HCT116 (cell line): ENCODE measurements around the gene AASS. TPM values are rescaled to one million over a fixed set of nuclear protein-coding genes. Genes with fewer than 3 reads are reported as not detected.
"Not testable (repeated sequence)": the region's sequence is repeated elsewhere in the genome, so short reads cannot be mapped to it uniquely, and the experiment has no call there.

Experiments
- ATAC-seq: fragments of 200-7000 bp; cut with Tn5 transposase; 2 replicates; pipeline ENCODE4 v1.9.1; 2020; ENCODE audit warnings: mild to moderate bottlenecking, moderate library complexity
- BruUV-seq: library from RNA; stranded (reverse); fragments of 400-500 nt; replicated peaks from 2 replicates; lab custom pipeline; 2021; lab: Mats Ljungman, UMichigan
- CTCF ChIA-PET: fragments of 300-600 bp; sonication (Branson Sonifier 250); formaldehyde crosslinking; loops from one replicate; lab custom pipeline; 2021; ENCODE audit warnings: antibody characterized with exemption; lab: Charles Lee
- POLR2A ChIA-PET: fragments of 300-600, 350-600 bp; sonication (Branson Sonifier 250); formaldehyde crosslinking; loops from one replicate; lab custom pipeline; 2021; ENCODE audit warnings: antibody characterized with exemption; lab: Charles Lee
- RAD21 ChIA-PET, 2 experiments: fragments of 300-600 bp; sonication (Branson Sonifier 250); formaldehyde crosslinking; loops; one replicate each; lab custom pipeline; 2023; ENCODE audit warnings: low total read pairs in 2 of 2; ENCODE audit not compliant: uncharacterized antibody in 2 of 2, unreplicated experiment in 2 of 2, low non-redundant PET in 1 of 2; lab: Charles Lee
- DNase-seq: peaks from one replicate; pipeline ENCODE4 v3.0.0-alpha.2; 2010; ENCODE audit warnings: low read depth, low spot score
- H2AFZ ChIP-seq: fragments of 200-600 bp; shearing (Covaris generic), sonication (generic); 2 replicates; pipeline ENCODE4 v1.6.1; 2017; ENCODE audit warnings: low read depth, mixed run types, mixed read lengths, antibody characterized with exemption, low read length; ENCODE audit not compliant: poor library complexity, severe bottlenecking
- H3K27ac ChIP-seq: 2 replicates; pipeline ENCODE4 v1.5.1; 2012; ENCODE audit warnings: low read depth, low read length
- H3K27me3 ChIP-seq: fragments of 200-600 bp; sonication (generic); 2 replicates; pipeline ENCODE4 v1.6.1; 2016; ENCODE audit warnings: mixed run types, low read length, mixed read lengths; ENCODE audit not compliant: insufficient read depth
- H3K36me3 ChIP-seq, 2 experiments: fragments of 200-500 bp in 1 of 2; fragments of 200-600 bp in 1 of 2; sonication (Bioruptor generic) in 1 of 2; sonication (generic) in 1 of 2; 2 replicates each; pipeline versions ENCODE4 v1.5.1 to v1.6.1; 2014 to 2016; ENCODE audit warnings: low read length in 2 of 2, inconsistent platforms in 1 of 2, mixed read lengths in 1 of 2, mixed run types in 1 of 2; ENCODE audit not compliant: insufficient read depth in 2 of 2, control insufficient read depth in 1 of 2
- H3K4me1 ChIP-seq, 2 experiments: fragments of 200-600 bp in 1 of 2; sonication (generic) in 1 of 2; 2 replicates each; pipeline versions ENCODE4 v1.5.1 to v1.6.1; 2012 to 2017; ENCODE audit warnings: low read length in 2 of 2, inconsistent platforms in 1 of 2, mild to moderate bottlenecking in 1 of 2, mixed read lengths in 1 of 2, mixed run types in 1 of 2, moderate library complexity in 1 of 2; ENCODE audit not compliant: insufficient read depth in 2 of 2, control insufficient read depth in 1 of 2
- H3K4me2 ChIP-seq: fragments of 200-600 bp; sonication (generic); 2 replicates; pipeline ENCODE4 v1.6.1; 2017; ENCODE audit warnings: mixed run types, low read length, mixed read lengths
- H3K4me3 ChIP-seq, 2 experiments: fragments of 200-600 bp in 1 of 2; sonication (generic) in 1 of 2; replicated peaks in 1 of 2; 2 replicates each; pipeline ENCODE4 v1.5.1; 2011 to 2016; ENCODE audit warnings: low read length in 2 of 2, control low read depth in 1 of 2, low read depth in 1 of 2, mild to moderate bottlenecking in 1 of 2, mixed read lengths in 1 of 2, mixed run types in 1 of 2
- H3K79me2 ChIP-seq: fragments of 200-600 bp; sonication (generic); 2 replicates; pipeline ENCODE4 v1.6.1; 2017; ENCODE audit warnings: mild to moderate bottlenecking, mixed run types, low read length, moderate library complexity, mixed read lengths; ENCODE audit not compliant: insufficient read depth
- H3K9ac ChIP-seq: fragments of 200-600 bp; sonication (generic); 2 replicates; pipeline ENCODE4 v1.6.1; 2016; ENCODE audit warnings: low read length, mixed read lengths
- H3K9me2 ChIP-seq: fragments of 200-600 bp; sonication (generic), shearing (Covaris generic); 2 replicates; pipeline ENCODE4 v1.6.1; 2017; ENCODE audit warnings: mixed run types, mild to moderate bottlenecking, moderate library complexity; ENCODE audit not compliant: insufficient read depth
- H3K9me3 ChIP-seq, 2 experiments: fragments of 200-500 bp in 1 of 2; fragments of 200-600 bp in 1 of 2; sonication (Bioruptor generic) in 1 of 2; sonication (generic) in 1 of 2; 2 replicates each; pipeline ENCODE4 v1.6.1; 2014 to 2017; ENCODE audit warnings: low read length in 2 of 2, mixed read lengths in 2 of 2, inconsistent platforms in 1 of 2, low read depth in 1 of 2, mild to moderate bottlenecking in 1 of 2, mixed run types in 1 of 2, moderate library complexity in 1 of 2; ENCODE audit not compliant: control insufficient read depth in 1 of 2, insufficient read depth in 1 of 2
- H4K20me1 ChIP-seq: fragments of 200-600 bp; sonication (generic), shearing (Covaris generic); 2 replicates; pipeline ENCODE4 v1.6.1; 2017; ENCODE audit warnings: mixed run types, mild to moderate bottlenecking, moderate library complexity; ENCODE audit not compliant: insufficient read depth
- EGR1 ChIP-seq: IDR thresholded peaks from 2 replicates; pipeline ENCODE4 v1.6.1; 2012; ENCODE audit warnings: low read depth
- intact Hi-C: fragments of 100-400 bp; cut with micrococcal nuclease; formaldehyde crosslinking; loops from 2 replicates; pipeline ENCODE4 v1.10.0; 2022
- total RNA-seq: library from RNA; stranded (reverse); gene quantifications from one replicate; pipeline ENCODE4 v1.2.1, GENCODE V29; 2021; ENCODE audit not compliant: unreplicated experiment
- TF ChIP-seq, protein P1 (sequence below): IDR thresholded peaks from 2 replicates; pipeline ENCODE4 v1.6.1; 2012; ENCODE audit warnings: low read depth

AASS gene
- total RNA-seq, 1 experiment from 2014 or later, result 5.1 TPM

DNA sequence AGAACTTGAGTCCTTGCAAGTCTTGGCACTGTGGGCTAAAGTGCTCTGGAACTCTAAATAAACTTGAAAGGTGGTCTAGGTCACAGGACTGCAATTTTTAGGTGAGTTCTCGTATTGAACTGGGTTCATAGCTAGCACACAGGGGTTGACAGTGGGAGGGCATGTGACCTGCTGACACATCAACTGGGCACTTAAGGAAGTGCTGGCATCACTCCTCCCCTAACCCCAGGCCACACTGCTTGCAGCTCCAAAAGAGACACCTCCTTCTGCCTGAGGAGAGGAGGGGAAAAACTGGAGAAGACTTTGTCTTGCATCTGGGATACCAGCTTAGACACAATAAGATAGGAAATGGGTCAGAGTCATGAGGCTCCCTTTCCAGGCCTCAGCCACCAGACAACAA lies 38.0 kb upstream of the AASS start:
- DNase-seq (no peak), ATAC-seq (no peak)
- Histone ChIP-seq H3K4me3 (no peak overlapping the region), H3K9me3 (no peaks in the 10 kb centered on the region), H4K20me1 (no peaks in the 10 kb centered on the region), H2AFZ (no peak overlapping the region), H3K9ac (no peak overlapping the region), H3K79me2 (no peaks in the 10 kb centered on the region), H3K4me2 (no peak overlapping the region), H3K9me2 (no peaks in the 10 kb centered on the region), H3K4me1 (no peaks in the 10 kb centered on the region), H3K27me3 (no peaks in the 10 kb centered on the region), H3K36me3 (no peaks in the 10 kb centered on the region)
- BruUV-seq, result no TSS peak
- ChIA-PET CTCF (no interaction called here), RAD21 (no interaction called here)
- intact Hi-C loops, result no loop called here
- TF ChIP-seq EGR1, result no peak
- TF ChIP-seq, protein P1, sequence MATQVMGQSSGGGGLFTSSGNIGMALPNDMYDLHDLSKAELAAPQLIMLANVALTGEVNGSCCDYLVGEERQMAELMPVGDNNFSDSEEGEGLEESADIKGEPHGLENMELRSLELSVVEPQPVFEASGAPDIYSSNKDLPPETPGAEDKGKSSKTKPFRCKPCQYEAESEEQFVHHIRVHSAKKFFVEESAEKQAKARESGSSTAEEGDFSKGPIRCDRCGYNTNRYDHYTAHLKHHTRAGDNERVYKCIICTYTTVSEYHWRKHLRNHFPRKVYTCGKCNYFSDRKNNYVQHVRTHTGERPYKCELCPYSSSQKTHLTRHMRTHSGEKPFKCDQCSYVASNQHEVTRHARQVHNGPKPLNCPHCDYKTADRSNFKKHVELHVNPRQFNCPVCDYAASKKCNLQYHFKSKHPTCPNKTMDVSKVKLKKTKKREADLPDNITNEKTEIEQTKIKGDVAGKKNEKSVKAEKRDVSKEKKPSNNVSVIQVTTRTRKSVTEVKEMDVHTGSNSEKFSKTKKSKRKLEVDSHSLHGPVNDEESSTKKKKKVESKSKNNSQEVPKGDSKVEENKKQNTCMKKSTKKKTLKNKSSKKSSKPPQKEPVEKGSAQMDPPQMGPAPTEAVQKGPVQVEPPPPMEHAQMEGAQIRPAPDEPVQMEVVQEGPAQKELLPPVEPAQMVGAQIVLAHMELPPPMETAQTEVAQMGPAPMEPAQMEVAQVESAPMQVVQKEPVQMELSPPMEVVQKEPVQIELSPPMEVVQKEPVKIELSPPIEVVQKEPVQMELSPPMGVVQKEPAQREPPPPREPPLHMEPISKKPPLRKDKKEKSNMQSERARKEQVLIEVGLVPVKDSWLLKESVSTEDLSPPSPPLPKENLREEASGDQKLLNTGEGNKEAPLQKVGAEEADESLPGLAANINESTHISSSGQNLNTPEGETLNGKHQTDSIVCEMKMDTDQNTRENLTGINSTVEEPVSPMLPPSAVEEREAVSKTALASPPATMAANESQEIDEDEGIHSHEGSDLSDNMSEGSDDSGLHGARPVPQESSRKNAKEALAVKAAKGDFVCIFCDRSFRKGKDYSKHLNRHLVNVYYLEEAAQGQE, result no peak
- TF ChIP-seq, all 23 proteins: peak for 0
- POLR2A ChIA-PET, result no interaction called here
- H3K27ac ChIP-seq, result no peak overlapping the region

DNA sequence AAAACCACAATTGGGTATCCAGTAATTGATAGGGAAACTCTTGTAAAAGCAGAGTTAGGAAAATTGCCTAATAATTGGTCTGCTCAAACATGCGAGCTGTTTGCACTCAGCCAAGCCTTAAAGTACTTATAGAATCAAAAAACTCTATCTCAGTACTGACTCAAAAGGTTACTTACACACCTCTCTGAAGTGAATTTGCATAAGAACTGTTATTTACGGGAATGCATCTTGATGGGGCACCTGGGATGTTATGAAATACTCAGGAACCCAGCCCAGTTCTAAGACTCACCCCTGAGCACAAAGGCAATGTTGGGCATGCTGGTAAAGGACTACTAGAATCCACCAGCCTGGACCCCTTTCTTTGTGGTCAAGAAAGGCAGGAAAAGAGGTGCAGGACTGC lies 28.1 kb upstream of the AASS start:
- H3K36me3 ChIP-seq, H3K4me3 ChIP-seq, H3K9me2 ChIP-seq, CTCF ChIA-PET, POLR2A ChIA-PET, RAD21 ChIA-PET, H3K9me3 ChIP-seq, H3K27me3 ChIP-seq, H2AFZ ChIP-seq, H4K20me1 ChIP-seq, H3K79me2 ChIP-seq, DNase-seq, H3K9ac ChIP-seq, ATAC-seq, H3K4me2 ChIP-seq, H3K27ac ChIP-seq, intact Hi-C loops, H3K4me1 ChIP-seq, BruUV-seq: not testable (repeated sequence)
